GM19463 (cell line): Measurements from ENCODE around the gene CDC14A.

Experiments
- ATAC-seq: cut with Tn5 transposase; IDR thresholded peaks from one replicate; pipeline ENCODE4 v1.9.1; 2021; ENCODE audit warnings: mild to moderate bottlenecking, moderate library complexity; ENCODE audit not compliant: unreplicated experiment

The CDC14A gene

GRCh38 chr1:100526894-100527293 lies 174.6 kb downstream of the CDC14A start:
- ATAC-seq: no peak

DNA sequence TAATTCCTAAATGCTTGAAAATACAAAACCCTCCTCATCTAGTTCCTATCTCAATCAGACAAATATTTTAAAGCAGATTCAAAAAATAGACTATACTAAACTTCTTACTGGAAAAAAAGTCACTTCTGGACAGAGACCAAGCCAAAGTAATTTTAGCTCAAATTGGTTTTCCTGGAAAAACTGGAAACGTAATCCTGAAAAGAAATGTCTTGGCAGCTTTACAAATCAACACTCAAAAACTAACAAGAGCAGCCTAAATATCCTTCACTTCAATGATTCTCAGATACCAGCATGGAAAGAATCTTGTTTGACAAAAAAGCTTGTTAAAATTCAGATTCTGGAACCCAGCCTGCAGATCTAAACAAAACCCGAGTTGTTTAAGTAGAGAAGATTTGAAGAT lies 176.6 kb downstream of the CDC14A start:
- no peak for ATAC-seq

GRCh38 chr1:100530141-100530540 lies 177.8 kb downstream of the CDC14A start:
- no peak for ATAC-seq

DNA sequence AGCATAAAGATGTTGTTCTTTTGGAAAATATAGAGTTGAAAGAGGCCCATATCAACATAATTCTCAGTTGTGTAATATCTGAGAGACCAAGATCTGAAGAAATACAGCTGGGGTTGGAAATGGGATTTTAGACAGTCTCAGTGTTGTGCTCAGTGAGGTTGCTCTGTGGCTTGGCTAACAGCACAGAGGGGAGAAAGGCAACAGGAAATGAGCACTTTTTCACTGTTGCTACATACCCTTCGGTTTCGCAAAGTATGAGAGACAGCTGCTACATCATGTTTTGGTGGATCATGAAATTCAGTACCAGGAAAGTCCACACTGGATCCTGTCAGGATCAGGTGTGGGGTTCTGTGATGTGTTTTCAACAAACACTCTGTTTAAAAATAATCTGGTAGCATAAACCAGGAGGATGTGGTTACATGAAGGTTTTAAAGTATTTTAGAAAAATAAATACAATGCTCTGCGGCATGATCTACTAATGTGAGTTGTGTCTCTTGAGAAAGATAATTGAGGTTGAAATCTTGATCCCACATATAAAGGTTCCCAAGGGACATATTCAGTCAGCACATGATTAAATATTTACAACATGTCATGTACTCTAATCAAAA lies 178.7 kb downstream of the CDC14A start:
- peak; percentile 84 for ATAC-seq

DNA sequence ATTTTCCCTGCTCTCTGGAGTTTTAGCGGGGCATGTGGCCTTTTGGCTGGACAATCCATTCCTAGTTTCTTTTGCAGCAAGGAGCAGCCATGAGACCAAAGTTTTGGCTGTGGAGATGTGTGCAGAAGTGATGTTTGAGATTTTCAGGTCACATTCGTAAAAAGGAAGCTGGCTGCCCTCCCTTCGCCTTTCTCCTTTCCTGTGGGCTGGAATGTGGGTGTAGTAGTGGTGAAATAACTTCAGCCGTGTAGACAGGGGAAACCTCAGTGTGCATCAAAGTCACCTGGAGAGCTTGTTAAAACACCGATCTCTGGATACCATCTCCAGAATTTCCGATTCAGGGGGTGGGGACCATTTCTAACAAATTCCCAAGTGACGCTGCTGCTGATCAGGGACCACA lies 180.3 kb downstream of the CDC14A start:
- no peak for ATAC-seq

- ATAC-seq: no peak
Measured at GRCh38 chr1:100535264-100535663, 183.0 kb downstream of the CDC14A start.

DNA sequence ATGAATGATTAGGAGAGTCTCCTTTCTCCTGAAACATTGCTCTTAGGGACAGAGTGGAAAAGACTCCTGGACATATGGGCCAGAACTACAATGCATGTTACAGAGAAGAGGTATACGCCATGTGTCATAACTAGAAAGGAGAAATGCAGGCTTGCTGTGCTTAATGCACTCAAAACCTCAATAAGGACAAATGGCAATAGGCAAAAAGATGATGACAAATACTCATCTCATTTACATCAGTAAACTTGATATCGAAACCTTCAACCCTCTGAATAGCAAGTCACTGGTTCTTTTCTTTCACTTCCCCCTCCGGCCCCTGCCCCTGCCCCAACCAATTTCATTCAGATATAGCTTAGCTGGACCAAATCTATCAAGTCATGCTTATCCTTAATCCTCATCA lies 183.7 kb downstream of the CDC14A start:
- ATAC-seq: peak; percentile 83

DNA sequence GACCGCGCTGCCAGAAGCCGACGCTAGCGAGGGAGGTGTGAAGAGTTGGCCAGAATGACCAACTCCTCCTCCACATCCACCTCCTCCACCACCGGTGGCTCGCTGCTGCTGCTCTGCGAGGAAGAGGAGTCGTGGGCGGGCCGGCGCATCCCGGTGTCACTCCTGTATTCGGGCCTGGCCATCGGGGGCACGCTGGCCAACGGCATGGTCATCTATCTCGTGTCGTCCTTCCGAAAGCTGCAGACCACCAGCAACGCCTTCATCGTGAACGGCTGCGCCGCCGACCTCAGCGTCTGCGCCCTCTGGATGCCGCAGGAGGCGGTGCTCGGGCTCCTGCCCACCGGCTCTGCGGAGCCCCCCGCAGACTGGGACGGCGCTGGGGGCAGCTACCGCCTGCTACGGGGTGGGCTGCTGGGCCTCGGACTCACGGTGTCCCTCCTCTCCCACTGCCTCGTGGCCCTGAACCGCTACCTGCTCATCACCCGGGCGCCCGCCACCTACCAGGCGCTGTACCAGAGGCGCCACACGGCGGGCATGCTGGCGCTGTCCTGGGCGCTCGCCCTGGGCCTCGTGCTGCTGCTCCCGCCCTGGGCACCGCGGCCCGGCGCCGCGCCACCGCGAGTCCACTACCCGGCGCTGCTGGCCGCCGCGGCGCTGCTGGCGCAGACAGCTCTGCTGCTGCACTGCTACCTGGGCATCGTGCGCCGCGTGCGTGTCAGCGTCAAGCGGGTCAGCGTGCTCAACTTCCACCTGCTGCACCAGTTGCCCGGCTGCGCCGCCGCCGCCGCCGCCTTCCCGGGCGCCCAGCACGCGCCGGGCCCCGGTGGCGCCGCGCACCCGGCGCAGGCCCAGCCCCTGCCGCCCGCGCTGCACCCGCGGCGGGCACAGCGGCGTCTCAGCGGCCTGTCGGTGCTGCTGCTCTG lies 186.9 kb downstream of the CDC14A start:
- ATAC-seq: no peak

GRCh38 chr1:100539836-100540536 lies 187.7 kb downstream of the CDC14A start:
- ATAC-seq: no peak

DNA sequence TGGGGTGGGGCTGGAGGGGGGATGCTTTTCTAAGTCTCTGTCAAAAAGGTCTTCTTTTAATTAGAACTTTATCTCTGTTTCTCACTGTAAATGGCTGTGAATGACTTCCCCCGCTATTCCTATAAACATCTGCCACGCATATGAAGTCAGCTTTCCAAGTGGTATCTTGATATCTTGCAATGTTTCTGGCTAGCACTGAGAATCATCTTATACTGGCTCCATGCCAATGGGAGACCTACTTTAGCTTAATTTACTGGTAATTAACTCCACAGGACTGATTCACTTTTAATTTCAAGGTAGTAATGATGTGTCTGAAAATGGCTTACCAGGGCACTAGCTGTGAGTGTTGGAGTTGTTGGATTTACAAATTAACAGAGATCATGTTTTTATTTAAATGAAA lies 190.0 kb downstream of the CDC14A start:
- ATAC-seq: no peak

GRCh38 chr1:100543640-100544039 lies 191.3 kb downstream of the CDC14A start:
- ATAC-seq: peak; percentile 44

DNA sequence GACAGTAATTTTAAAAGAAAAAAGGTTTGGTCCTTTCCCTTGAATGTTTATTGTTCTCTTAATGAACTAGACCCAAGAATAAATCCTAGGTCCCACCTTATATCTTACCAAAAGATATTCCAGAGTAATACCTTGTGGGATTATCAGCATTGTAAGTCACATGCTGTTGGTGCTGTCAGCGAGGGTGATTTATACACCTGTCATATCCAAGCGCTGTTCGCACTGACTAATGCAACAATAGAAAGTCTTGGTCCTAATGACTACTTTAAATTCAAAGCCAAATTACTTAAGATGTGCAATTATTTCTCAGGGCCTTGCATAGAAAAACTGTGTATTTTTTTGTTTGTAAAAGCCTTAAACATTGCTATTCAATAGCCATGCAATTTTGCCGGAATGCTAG lies 192.5 kb downstream of the CDC14A start:
- ATAC-seq: no peak

DNA sequence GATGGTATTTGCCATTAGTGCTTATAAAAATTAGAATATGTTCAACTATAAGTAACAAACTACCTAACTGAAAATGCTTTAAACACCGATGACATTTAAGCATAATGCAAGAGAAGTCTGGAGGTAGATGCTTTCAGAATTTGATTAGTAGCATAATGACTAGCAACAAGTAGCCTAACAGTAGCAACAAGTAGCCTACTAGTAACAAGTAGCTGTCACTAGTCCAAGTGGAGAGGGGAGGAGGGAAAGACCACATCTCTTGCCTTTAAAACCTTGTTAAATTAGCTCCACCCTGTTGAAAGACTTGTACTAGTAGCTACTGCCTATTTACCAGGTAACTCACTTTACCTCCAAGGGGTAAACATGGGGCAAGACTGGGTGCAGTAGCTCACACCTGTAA lies 193.5 kb downstream of the CDC14A start:
- ATAC-seq: no peak

GRCh38 chr1:100552031-100552430 lies 199.7 kb downstream of the CDC14A start:
- ATAC-seq: no peak

DNA sequence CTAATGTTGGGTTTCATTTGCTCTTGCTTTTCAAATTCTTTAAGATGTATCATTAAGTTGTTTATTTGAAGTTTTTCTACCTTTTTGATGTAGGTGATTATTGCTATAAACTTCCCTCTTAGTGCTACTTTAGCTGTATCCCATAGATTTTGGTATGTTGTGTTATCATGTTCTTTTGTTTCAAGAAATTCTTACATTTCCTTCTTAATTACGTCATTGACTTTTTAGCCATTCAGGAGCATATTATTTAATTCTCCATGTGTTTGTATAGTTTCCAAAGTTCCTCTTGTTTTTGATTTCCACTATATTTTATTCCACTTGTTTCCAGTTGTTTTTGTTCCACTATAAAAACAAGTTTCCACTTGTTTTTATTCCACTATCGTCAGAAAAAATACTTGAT lies 200.6 kb downstream of the CDC14A start:
- no peak for ATAC-seq

- no peak for ATAC-seq
Measured at GRCh38 chr1:100556181-100556580, 203.9 kb downstream of the CDC14A start.

DNA sequence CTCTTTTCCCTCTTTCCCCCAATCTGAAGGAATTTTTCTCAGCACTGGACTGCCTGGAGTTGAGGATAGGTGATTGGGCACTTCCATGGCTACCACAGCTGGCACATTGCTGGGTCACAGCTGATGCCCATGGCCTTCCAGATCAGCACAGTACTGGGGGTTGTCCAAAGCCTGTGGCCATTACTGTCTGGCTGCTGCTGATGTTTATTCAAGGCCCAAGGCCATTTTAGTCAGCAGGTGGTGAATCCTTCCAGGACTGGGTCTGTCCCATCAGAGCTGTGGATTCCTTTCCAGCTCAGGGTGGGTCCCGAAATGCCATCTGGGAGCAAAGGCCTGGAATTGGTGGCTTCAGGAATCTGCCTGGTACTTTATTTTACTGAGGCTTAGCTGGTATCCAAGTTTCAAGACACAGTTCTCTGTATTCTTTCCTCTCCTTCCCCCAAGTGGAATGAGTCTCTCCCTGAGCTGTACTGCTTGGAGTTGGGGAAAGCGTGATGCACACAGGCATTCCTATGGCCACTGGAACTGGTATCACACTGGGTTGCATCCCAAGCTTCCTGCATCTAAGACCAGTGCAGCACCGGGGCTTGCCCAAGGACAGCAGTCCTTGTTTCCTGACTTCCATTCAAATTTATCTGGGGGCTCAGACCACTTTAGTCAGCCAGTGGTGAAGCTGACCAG lies 204.8 kb downstream of the CDC14A start:
- ATAC-seq: no peak

GRCh38 chr1:100557606-100557953 lies 205.3 kb downstream of the CDC14A start:
- ATAC-seq: no peak

- ATAC-seq: no peak
Measured at GRCh38 chr1:100565533-100565932, 213.2 kb downstream of the CDC14A start.

DNA sequence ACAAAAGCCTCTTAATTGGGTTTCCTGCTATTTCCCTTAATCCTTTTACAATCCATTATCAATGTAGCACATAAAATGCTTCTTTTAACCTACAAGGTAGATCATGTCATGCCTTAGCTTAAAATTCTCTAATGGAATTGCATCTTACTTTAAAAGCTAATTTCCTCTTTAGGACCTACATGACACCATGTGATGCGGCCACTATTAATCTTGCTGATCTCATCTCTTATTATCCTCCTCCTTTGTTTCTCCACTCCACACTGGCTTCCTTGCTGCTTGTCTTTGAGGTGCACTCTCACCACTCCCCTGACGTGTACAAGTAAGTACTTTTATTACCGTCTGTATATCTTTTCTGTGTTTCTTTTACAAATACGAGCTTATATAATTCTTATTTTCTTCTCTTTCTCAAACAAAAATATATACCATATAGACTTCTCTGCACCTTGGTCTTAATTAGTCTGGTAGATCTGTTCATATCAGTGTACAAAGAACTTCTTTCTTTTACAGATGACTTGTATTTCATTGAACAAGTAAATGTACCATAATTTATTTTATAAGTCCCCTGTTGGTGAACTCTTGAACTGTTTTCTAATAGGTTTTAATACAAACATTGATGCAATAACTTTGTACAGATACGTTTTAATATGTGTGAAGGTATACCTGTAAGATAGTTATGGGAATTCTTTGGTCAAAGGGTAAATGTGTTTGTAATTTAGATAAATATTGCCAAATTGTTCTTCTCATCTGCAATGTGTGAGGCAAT lies 213.8 kb downstream of the CDC14A start:
- no peak for ATAC-seq

DNA sequence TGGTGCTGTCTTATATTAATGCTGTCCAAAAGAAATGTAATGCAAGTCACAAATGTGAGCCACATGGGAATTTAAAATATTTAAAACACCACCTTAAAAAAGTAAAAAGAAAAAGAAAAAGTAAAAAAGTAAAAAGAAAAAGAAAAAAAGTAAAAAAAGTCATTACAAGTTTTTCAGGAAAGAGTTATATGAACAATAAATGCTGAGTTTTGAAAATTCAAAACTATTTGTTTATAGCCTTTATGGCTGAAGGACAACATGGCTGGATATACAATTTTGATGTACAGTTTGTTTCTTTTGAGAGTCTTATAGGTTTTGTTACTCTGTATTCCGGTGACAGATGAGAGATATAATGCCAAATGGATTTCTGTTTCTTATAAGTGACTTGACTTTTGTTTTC lies 214.8 kb downstream of the CDC14A start:
- no peak for ATAC-seq
